HG03354 (cell line): ENCODE results near the gene DPYD.
A peak's percentile ranks its signal among the peaks of the same experiment; 100 is the strongest.

ENCODE experiments used
- ATAC-seq: cut with Tn5 transposase; IDR thresholded peaks from one replicate; pipeline ENCODE4 v1.9.1; 2021; ENCODE audit warnings: mild to moderate bottlenecking; ENCODE audit not compliant: unreplicated experiment, poor library complexity, severe bottlenecking

The DPYD gene

DNA sequence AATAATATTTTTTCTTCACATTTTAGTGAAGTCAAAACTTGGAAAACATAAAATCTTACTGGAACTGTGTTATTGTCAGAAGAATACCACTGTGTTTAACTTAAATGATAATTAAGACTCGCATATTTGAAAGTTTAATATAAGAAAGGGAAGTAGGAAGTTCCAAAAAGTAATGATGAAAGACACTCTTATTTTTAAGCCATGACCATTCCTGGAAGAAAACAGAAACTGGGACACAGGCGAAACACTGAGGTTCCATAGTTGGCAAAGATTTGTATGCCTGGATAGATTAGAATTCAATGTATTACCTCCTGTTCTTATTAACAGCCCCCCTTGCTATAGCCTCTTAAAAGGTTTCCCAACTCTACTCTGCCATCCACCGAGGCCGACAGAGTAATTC lies 271.2 kb downstream of the DPYD start:
- no peak for ATAC-seq

DNA sequence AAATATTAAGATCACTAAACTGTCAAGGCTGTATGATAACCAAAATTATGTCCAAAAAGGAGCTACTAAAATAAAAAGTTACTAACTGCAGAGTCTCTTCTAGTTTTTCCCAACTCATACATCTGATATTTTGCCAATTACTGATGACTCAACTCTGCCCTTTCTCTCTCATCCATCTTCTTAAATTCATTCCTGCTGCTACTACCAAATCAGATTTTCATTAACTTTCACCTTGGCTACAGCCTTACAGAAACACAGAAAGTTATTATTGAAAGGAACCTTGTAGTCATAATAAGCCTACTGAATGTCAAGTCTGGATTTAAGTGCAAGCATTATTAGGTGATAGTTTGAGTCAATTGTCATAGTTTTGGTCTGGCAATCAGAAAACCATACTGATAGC lies 273.1 kb downstream of the DPYD start:
- no peak for ATAC-seq

DNA sequence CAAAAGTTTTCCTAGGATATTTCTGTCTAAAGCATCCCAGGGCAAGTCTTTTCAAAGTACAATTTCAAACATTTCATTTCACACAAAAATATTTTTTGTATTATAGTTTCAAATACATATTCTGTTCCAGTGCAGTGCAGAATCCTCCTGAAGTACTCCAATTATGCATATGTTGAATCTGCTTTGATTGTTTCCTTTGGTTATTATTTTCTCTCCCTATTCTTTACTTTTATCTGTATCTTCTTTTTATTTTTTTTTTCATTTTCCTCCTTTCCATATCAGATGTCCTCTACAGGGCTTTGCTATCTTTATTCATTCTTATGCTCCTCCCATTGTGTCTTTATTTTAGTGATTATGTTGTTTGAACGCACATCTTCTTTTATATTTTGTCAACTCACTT lies 274.8 kb downstream of the DPYD start:
- no peak for ATAC-seq

DNA sequence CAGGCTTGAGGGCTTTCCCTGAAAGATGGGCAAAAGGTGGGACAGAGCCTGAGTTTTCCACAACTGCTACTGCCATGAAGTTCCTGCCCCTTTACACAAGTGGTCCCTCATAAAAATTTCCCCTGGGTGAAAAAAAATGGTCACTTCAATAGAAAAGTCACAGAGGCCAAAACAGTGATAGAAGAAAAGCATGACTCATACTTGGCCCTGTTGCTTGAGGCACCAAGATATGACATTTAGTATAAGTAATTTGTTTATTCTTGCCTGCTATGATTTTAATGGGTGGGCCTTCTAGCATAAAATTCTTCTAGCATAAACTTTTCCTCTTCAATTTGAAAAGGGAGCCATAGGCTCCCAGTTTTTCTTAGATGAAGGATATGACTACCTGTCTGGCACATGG lies 280.2 kb downstream of the DPYD start:
- ATAC-seq, result no peak

DNA sequence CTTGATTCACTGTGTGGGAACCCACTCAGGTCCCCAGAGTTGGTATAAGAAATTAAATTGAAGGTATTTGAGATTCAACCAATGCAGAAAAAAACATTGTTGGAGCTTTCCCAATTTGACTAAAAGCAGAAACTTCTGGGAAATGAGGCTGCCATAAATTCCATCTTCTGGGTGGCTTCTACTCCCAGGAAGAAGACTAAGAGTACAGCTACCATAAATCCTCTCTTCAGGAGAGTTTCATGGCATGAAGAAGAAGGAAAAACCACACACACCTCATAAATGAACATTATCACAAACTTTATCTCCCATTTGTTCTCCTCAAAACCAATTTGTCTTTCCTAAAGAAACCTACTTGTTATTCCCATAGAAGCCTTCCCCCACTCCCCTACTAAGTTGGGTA lies 283.9 kb downstream of the DPYD start:
- no peak for ATAC-seq

DNA sequence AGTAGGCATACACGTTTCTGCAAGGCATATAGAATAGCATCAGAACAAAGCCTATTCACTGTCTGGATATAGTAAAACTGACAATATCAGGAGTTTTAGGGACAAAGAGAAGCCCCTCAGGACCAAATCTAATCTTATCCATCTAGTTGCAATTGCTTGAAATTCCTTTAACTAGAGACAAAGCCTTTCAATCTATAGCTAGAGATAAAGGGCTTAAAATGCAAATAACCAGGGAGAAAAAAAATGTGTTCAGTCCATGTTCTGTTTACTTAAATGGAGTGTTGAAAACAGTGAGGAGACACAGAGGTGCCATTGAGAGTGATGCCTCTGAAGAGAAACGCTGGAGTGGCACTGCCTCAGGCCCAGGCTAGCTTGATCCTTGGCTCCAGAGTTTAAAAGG lies 286.1 kb downstream of the DPYD start:
- ATAC-seq, result no peak

DNA sequence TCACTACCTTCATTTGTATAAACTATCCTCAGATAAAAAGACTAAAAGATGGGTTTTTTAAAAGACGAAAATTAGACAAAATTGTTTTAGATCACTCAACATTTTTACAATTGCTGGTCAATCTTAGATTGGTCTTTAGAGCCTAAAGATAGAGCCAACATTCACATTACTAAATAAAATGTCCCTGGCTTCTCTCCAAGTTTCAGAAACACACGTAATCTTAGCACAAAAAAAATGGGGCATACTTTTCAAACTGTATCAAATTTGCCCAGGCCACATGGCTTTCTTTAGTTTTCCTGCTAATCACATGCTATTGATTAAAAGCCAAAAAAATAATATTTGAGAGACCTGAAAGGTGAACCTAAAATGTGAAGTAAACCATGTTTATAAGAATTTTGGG lies 288.1 kb downstream of the DPYD start:
- ATAC-seq, result no peak

DNA sequence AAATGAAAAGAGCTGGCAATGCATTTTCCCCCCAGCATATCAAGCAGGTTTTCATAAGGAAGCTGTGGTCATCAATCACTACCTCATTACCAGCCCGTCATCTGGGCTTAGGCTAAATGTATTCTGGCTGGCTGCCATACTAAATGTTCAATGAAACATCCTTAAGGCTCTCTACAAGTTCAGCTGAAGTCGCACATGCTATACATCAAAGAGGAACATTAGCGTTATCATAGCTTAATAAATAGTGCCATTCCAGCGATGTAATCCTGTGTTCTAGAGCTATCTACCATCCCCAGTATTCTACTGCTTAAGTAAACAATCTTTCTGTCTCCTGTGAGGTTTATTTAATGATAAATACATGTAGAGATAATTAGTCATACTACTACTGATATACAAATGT lies 288.8 kb downstream of the DPYD start:
- no peak for ATAC-seq

DNA sequence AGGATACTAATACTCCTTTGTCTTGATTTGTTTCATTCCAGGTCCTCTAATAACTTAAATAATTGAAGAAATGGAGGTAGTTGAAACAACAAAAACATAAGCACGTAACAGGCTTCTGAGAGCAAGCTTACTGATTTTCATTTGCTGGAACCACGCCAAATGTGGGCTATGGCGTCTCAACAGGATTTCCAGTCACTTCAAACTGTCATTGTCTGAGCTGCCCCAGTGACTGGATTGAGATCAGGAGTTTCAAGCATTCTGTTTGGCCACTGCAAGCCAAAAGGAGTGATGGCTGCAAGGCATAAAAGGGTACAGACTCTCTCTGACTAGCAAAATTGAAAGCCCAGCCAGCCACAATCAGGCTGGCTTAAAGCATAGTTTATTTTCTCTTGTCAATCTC lies 289.9 kb downstream of the DPYD start:
- ATAC-seq, result no peak

DNA sequence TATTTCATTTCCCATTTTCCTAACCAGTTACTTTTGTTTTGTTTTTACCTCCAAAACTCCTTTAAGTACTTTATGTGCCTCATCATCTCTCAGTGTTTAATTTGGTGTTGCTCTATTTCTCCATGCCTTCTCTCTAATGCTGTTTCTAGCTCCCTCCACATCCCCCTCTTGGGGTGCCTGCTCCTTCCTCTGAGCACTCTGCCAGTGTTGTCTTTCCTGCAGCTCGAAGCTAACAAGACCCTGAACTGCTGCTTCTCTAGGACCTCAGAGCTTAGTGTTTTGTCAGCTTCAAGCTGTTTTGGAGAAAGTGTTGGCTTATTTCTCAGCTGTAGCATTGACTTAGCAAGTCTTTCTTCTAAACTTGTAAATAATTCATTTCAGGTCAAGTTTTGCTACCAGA lies 290.6 kb downstream of the DPYD start:
- no peak for ATAC-seq

DNA sequence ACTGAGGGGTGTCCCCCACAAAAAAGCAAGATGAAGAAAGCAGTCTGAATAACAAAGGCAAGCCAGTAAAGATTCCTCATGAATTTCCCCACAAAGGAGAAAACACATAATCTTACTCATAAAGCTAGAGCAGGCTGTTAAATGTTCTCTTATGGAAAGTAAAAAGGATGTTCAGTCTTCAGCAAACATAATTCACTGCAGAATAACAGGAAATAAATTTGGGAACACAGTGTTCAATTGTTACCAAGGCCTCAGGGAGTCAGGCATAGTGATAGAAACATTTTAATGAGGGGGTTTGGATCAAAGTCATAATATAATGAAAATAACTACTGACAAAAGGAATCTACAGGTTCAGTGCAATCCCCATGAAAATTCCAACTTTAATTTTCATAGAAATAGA lies 297.6 kb downstream of the DPYD start:
- ATAC-seq, result no peak

DNA sequence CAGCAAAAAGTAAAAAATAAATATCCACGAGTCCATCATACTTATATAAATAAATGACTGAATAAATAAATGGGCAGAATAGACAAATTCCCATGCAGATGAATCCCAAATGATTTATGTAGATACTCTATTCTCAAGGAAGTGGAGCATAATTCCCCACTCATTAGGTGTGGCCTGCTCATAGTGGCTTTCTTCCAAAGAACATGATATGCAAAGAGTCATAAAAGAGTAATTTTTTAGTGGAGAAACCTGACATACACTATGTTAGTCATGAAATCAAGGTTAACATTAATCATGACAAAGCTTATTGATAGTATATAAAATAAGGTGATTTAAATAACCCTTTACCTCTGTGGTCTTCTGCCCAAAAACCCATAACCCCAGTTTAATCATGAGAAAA lies 298.9 kb downstream of the DPYD start:
- ATAC-seq, result no peak

DNA sequence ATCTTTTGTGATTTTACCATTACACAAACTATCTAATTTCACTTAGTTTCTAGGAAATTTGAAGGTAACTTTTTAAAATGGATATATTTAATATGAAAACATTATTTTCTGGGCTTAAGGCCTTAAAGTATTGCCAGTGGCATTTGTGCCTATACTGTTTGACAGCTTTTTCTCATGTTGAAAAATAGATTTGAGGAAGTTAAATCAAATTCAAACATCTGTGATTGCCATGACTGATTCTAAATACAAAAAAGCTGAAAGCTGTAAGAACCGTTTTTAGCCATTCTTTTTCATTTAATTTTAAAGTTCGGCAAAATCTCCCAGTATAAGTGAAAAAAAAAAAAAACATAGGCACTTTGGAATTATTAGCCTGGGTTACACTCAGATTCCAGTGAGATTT lies 301.1 kb downstream of the DPYD start:
- no peak for ATAC-seq

DNA sequence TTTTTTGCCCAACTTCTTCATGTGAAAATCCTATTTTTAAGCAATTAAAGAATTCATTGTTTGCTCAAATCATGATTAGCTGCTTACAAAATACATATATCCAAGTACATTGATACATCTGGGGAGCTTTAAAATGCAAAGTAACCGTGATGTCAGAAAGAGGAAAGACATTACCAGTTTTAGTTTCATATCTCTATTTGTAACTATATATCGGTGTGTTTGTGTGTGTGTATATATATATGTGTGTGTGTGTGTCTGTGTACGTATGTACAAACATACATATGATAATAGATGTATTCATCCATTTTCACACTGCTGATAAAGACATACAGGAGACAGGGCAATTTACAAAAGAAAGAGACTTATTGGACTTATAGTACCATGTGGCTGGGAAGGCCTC lies 310.1 kb downstream of the DPYD start:
- peak; percentile 74 for ATAC-seq

DNA sequence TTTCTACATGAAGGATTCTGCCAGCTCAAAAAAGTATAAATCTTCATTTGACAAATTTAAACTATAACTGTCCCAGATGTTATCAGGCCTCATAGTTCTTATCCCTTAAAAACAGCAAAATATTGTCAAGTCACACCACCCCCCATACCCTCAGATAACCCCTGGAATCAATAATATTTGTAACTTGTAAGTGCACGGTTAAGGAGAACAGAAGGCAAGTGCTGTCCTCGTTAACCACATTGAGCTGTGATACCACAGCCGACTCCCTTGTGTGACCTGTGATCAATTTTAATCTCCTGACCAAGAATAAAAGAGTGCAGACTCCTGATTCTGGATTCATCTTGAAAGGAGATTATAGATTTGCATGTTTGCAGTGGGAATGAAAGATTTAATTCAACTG lies 310.7 kb downstream of the DPYD start:
- ATAC-seq, result no peak

DNA sequence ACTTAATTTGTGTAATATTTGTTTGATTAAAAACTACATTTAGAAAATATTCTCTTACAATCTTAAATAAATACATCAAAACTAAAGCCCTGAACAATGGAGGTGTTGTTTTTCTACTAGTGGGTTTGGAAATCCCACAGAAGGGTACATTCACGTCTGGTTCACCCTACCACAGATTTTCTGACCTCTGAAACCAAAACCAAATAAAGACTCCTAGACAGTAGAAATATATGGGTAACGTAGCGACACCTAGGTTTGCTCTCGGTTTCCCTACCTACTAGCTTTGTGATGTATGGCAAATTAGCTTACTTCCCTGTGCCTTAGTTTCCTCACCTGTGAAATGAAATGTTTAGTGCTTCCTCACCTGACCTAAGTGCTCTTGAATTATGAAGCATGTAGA lies 312.6 kb downstream of the DPYD start:
- ATAC-seq, result no peak

DNA sequence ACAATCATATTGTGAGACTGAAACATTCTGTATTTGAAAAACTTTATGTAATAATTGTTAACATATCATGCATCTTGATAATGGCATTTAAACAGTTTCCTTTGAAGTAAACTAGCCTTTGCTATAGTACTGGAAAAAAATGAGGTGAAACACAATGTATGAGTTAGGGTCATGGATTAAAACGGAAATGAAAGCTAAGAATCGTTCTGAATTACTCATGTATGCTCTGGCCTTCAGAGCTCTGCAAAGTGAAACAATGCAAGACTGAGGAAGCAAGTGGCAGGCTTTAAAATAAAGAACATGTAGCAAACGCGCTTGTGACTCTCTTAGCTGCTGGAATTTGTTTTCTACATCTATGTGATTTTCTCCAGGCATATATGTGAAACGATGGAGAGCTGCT lies 317.1 kb downstream of the DPYD start:
- no peak for ATAC-seq

DNA sequence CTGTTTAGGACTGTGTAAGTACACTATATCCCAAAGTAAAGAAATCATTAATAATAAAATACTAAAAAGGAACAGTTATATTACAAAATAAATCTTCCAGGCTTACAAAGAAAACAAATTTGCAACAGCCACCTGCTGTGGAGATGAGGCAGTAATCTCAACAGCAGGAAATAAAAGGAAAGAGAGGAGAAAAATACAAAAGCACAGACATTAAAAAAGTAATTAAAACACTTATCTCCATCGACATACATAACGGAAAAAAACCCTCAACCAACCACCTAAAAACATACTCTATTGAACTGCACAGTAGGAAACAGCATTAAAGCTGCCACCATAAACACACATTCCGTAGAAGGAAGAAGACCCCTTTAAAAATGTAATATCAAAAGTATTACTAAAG lies 317.6 kb downstream of the DPYD start:
- no peak for ATAC-seq

DNA sequence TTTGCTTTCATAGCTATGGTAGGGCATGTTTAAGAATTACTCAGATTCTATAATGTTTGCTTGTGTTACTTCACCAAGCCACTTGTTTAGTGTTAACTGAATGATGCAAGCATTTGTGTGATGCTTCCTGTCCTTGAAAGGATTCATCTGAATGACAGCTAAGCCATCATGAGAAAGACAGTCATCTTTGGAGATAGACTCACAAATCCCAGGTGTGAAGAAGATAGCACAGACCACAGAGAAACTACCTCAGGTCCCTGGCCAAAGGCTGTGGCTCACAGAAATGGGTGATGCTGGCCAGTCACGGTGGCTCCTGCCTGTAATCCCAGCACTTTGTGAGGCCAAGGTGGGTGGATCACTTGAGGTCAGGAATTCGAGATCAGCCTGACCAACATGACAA lies 321.4 kb downstream of the DPYD start:
- ATAC-seq, result no peak

DNA sequence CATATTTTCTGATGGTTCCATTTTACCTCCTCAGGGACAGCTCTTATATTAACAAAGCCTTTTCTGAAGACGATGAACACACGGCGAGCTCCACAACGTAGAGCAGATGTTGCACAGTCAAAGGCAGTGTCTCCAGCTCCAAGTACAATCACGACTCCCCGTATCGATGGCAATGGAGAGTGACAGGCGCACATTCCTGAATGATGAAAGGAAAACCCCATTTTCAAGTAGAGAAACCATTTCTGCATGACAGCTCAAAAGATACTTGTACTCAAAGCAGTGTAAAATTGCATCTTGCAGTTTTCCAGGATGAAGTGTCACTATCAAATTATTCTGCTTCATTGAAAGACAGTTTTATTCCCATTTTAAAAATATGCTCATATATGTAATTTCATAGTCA lies 327.6 kb downstream of the DPYD start:
- no peak for ATAC-seq

DNA sequence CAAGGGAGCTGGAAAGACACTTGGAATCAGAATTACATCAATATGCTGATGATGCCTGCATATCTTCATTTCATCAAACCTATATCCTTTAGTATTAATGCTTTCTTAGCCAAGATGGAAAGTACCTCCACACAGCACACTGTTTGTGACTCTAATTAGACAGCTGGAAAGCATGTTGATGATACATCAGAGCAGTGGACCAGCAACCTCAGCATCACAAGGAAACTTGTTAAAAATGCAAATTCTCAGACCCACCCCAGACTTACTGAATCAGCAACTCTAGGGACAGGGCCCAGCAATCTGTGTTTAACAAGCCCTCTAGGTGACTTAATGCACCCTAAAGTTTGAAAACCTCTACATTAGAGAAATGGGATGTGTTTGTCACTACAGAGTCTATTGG lies 332.1 kb downstream of the DPYD start:
- no peak for ATAC-seq

DNA sequence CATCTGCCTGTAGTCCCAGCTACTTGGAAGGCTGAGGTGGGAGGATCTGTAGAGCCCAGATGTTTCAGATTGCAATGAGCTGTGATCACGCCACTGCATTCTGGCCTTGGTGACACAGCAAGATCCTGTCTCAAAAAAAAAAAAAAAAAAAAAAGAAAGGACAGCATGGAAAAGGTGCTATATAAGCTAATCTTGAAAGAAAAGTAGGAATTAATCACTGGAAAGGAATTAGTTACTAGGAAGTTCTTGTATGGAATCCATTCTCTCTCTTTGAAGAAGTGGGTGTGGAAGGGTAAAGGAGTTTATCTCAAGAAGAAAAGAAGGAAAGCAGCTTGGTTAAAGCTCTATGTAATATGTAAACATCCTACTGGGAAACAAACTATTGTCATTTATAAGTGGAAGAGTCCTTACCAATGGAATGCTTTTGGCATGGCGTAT lies 339.2 kb downstream of the DPYD start:
- no peak for ATAC-seq

DNA sequence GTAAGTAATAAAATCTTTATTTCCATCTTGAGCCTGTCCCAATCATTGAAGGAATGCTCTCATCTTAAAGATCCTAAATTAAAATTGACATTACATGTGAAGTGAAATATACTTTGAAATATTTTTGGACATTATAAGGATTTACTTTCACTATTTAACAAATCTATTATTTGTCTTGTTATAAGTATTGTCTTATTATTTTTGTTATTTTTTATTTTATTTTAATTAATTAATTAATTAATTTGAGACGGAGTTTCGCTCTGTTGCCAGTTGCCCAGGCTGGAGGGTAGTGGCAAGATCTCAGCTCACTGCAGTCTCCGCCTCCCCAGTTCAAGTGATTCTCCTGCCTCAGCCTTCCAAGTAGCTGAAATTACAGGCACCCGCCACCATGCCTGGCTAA lies 343.2 kb downstream of the DPYD start:
- no peak for ATAC-seq
